ENCODE data around the gene ARID1B. TPM values are rescaled to one million over a fixed set of nuclear protein-coding genes. Genes with fewer than 3 reads are reported as not detected.
"Not testable (repeated sequence)": the region's sequence is repeated elsewhere in the genome, so short reads cannot be mapped to it uniquely, and the experiment has no call there.

Gene ARID1B
- total and polyA plus RNA-seq, 2 experiments from 2014 or later, result 32.9 to 67.0 TPM

DNA sequence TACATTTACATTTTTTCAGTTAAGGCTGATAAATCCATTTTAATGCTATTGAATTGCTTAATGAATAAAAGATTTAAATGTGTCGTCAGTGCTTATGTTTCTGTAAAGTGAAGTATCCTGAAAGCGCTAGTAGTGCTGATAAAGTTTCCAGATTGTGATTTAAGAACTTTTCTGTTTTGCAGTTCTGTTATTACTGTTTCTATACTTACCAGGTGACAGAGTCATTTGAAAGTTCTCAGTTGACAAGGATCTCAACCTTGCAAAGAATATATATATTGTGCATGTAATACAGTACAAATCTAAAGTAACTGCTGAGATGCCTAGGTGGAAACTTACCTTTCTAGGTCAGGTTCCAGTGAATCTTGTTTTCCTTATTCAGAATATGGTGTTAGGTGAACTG is 201.8 kb downstream of the ARID1B start:
- peaks cover 99% of the 10 kb centered on the region for H3K79me2 ChIP-seq

DNA sequence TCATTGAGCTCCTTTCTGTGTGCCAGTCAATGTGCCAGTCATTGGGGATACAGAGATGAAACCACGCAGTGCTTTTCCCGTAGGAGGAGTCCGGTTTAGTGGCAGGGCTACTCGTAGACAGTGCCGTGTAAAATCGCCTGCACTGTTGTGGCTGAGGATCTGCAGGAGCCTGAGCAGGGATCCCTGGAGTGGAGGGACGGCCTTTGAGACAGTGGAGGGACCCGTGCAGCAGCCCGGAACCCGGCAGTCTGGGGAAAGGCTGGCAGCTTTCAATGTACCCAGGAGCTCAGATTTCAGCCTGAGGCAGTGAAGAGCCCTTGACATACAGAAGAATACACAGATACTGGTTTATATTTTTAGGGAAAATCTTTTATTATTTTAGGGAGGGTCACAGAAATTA is 203.3 kb downstream of the ARID1B start:
- peaks cover 99% of the 10 kb centered on the region for H3K79me2 ChIP-seq
- DNase-seq (ENCODE audit: low spot score), result no peak
- no peaks in the 10 kb centered on the region for H3K27me3 ChIP-seq
- no peaks in the 10 kb centered on the region for H3K36me3 ChIP-seq (replicated peaks; ENCODE audit: insufficient read depth, low read depth)
- no peak for TF ChIP-seq EZH2phosphoT487 (IDR thresholded peaks at IDR 0.05; ENCODE audit: low read depth, severe bottlenecking, unreplicated experiment)
- TF ChIP-seq EZH2 (IDR thresholded peaks at IDR 0.05; ENCODE audit: borderline replicate concordance), result no peak
- no peak overlapping the region for H3K4me2 ChIP-seq
- no peak overlapping the region for H3K4me3 ChIP-seq
- H4K20me1 ChIP-seq (ENCODE audit: insufficient read depth, poor library complexity, severe bottlenecking), result peaks cover 75% of the 10 kb centered on the region
- H3K4me1 ChIP-seq (ENCODE audit: insufficient read depth), result peaks cover 8% of the 10 kb centered on the region
- H3K9me3 ChIP-seq (ENCODE audit: low read depth), result no peaks in the 10 kb centered on the region
- H2AFZ ChIP-seq, result no peak overlapping the region
- no peak overlapping the region for H3K27ac ChIP-seq
- WGBS (ENCODE audit: low lambda C conversion rate, missing lambda C conversion rate), result 63% methylated on average over 10 of the region's 10 CpGs
- H3K9me2 ChIP-seq (replicated peaks; ENCODE audit: insufficient read depth), result no peaks in the 10 kb centered on the region

More for the DNA sequence above, 201.8 kb downstream of the ARID1B start:
- H3K27ac ChIP-seq, result no peak overlapping the region
- TF ChIP-seq CTCF (IDR thresholded peaks at IDR 0.05; ENCODE audit: poor library complexity), result no peak
- no peak for TF ChIP-seq EZH2phosphoT487 (IDR thresholded peaks at IDR 0.05; ENCODE audit: low read depth, severe bottlenecking, unreplicated experiment)
- no peak for TF ChIP-seq EZH2 (IDR thresholded peaks at IDR 0.05; ENCODE audit: borderline replicate concordance)
- H3K36me3 ChIP-seq (replicated peaks; ENCODE audit: insufficient read depth, low read depth), result no peaks in the 10 kb centered on the region
- H4K20me1 ChIP-seq (ENCODE audit: insufficient read depth, poor library complexity, severe bottlenecking), result peaks cover 66% of the 10 kb centered on the region
- 83% methylated on average over 2 of the region's 2 CpGs for WGBS (ENCODE audit: low lambda C conversion rate, missing lambda C conversion rate)
- H3K9me3 ChIP-seq (ENCODE audit: low read depth), result no peaks in the 10 kb centered on the region
- H3K9me2 ChIP-seq (replicated peaks; ENCODE audit: insufficient read depth), result no peaks in the 10 kb centered on the region
- no peak overlapping the region for H3K4me3 ChIP-seq
- no peaks in the 10 kb centered on the region for H3K4me1 ChIP-seq (ENCODE audit: insufficient read depth)
- no peak overlapping the region for H2AFZ ChIP-seq
- no peak for DNase-seq (ENCODE audit: low spot score)
- H3K4me2 ChIP-seq, result no peak overlapping the region
- no peaks in the 10 kb centered on the region for H3K27me3 ChIP-seq

DNA sequence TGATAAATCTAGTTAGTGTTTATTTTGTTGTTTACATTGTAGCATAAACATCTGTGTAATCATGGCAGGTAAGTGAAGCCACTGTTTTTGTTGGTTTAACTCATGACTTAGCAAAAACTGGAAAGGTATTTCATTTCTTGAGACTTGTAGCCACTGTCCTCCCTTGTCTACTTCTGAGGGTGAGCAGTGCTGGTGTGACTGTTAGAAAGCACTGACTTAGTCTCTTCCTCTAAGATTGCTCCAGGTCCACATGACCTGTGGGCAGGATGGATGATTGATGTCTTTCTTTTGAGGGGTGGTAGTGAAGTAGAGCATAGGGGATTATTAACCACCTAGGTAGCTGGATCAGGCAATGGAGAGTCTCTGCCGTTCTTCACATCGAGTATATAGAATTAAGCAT is 203.8 kb downstream of the ARID1B start:
- H3K79me2 ChIP-seq, result peaks cover 99% of the 10 kb centered on the region
- no peak overlapping the region for H3K4me2 ChIP-seq
- no peak overlapping the region for H3K4me3 ChIP-seq
- TF ChIP-seq CTCF (IDR thresholded peaks at IDR 0.05; ENCODE audit: poor library complexity), result no peak
- TF ChIP-seq EZH2phosphoT487 (IDR thresholded peaks at IDR 0.05; ENCODE audit: low read depth, severe bottlenecking, unreplicated experiment), result no peak
- no peak for TF ChIP-seq EZH2 (IDR thresholded peaks at IDR 0.05; ENCODE audit: borderline replicate concordance)
- H3K36me3 ChIP-seq (replicated peaks; ENCODE audit: insufficient read depth, low read depth), result no peaks in the 10 kb centered on the region
- H3K9me3 ChIP-seq (ENCODE audit: low read depth), result no peaks in the 10 kb centered on the region
- H3K27me3 ChIP-seq, result no peaks in the 10 kb centered on the region
- H3K4me1 ChIP-seq (ENCODE audit: insufficient read depth), result peaks cover 13% of the 10 kb centered on the region
- no peaks in the 10 kb centered on the region for H3K9me2 ChIP-seq (replicated peaks; ENCODE audit: insufficient read depth)
- H4K20me1 ChIP-seq (ENCODE audit: insufficient read depth, poor library complexity, severe bottlenecking), result peaks cover 76% of the 10 kb centered on the region
- DNase-seq (ENCODE audit: low spot score), result no peak
- no peak overlapping the region for H3K27ac ChIP-seq
- no peak overlapping the region for H2AFZ ChIP-seq
- WGBS (ENCODE audit: low lambda C conversion rate, missing lambda C conversion rate), result 96% methylated on average over 2 of the region's 2 CpGs

DNA sequence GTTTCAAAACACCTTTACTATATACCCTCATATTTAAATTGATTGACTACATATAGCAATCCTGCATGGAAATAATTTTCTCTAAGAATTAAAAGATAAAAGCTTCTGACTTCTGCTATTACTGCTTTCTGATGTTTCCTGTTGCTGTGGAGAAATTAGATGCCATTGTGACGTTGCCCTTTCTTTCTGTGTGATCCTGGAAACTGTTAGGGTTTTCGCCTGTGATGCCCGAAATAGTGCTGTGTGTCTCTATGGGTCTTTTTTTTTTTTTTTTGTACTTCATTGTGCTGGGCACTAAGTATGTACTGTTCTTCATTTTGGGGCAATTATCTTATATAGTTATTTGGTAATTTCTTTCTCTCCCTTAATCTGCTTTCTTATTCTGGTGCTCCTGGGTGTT is 205.0 kb downstream of the ARID1B start:
- Histone ChIP-seq H3K4me3 (no peak overlapping the region), H4K20me1 (ENCODE audit: insufficient read depth, poor library complexity, severe bottlenecking) (peaks cover 75% of the 10 kb centered on the region), H3K27me3 (no peaks in the 10 kb centered on the region), H3K36me3 (replicated peaks; ENCODE audit: insufficient read depth, low read depth) (no peaks in the 10 kb centered on the region), H2AFZ (no peak overlapping the region), H3K4me2 (no peak overlapping the region), H3K4me1 (ENCODE audit: insufficient read depth) (peaks cover 13% of the 10 kb centered on the region), H3K9me3 (ENCODE audit: low read depth) (no peaks in the 10 kb centered on the region), H3K27ac (no peak overlapping the region), H3K9me2 (replicated peaks; ENCODE audit: insufficient read depth) (no peaks in the 10 kb centered on the region), H3K79me2 (peaks cover 99% of the 10 kb centered on the region)
- WGBS (ENCODE audit: low lambda C conversion rate, missing lambda C conversion rate), result 89% methylated on average over 3 of the region's 3 CpGs
- TF ChIP-seq EZH2 (IDR thresholded peaks at IDR 0.05; ENCODE audit: borderline replicate concordance) (no peak), EZH2phosphoT487 (IDR thresholded peaks at IDR 0.05; ENCODE audit: low read depth, severe bottlenecking, unreplicated experiment) (no peak), CTCF (IDR thresholded peaks at IDR 0.05; ENCODE audit: poor library complexity) (no peak)
- DNase-seq (ENCODE audit: low spot score), result no peak

DNA sequence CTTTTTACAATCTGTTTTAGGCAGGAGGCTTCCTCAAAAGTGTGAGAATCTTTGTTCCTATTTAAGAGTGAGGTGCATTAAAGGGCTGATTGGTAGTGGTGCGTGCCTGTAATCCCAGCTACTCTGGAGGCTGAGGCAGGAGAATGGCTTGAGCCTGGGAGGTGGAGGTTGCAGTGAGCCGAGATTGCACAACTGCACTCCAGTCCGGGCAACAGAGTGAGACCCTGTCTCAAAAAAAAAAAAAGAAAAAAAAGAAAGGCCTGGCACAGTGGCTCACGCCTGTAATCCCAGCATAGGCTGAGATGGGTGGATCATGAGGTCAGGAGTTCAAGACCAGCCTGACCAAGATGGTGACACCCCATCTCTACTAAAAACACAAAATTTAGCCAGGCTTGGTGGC is 205.7 kb downstream of the ARID1B start:
- not testable (repeated sequence) for H3K4me3 ChIP-seq; H3K27ac ChIP-seq; DNase-seq (ENCODE audit: low spot score); H3K9me3 ChIP-seq (ENCODE audit: low read depth); H3K36me3 ChIP-seq (replicated peaks; ENCODE audit: insufficient read depth, low read depth); H3K4me2 ChIP-seq; H3K27me3 ChIP-seq; H3K9me2 ChIP-seq (replicated peaks; ENCODE audit: insufficient read depth); H2AFZ ChIP-seq
- peaks cover 74% of the 10 kb centered on the region for H4K20me1 ChIP-seq (ENCODE audit: insufficient read depth, poor library complexity, severe bottlenecking)
- H3K79me2 ChIP-seq, result peaks cover 99% of the 10 kb centered on the region
- H3K4me1 ChIP-seq (ENCODE audit: insufficient read depth), result peaks cover 14% of the 10 kb centered on the region
- 91% methylated on average over 4 of the region's 4 CpGs for WGBS (ENCODE audit: low lambda C conversion rate, missing lambda C conversion rate)
